HEK293T (cell line): ENCODE measurements around the gene RNF7.

ENCODE experiments used
- CTCF ChIA-PET: fragments of 350-600 bp; formaldehyde crosslinking; extraction: SDS; loops from one replicate; lab custom pipeline; 2021; ENCODE audit warnings: antibody characterized with exemption, inconsistent platforms; lab: Yijun Ruan, JAX
- POLR2A ChIA-PET: fragments of 350-600 bp; formaldehyde crosslinking; extraction: SDS; loops from one replicate; lab custom pipeline; 2020; ENCODE audit warnings: antibody characterized with exemption, inconsistent platforms; lab: Yijun Ruan, JAX
- DNase-seq: peaks from one replicate; pipeline ENCODE4 v3.0.0; 2012; ENCODE audit warnings: mixed read lengths; ENCODE audit errors: extremely low spot score
- ARNT ChIP-seq: fragments of 450-650 bp; IDR thresholded peaks from 2 replicates; pipeline ENCODE4 v1.6.1; 2017; ENCODE audit warnings: mild to moderate bottlenecking
- BHLHE40 ChIP-seq: fragments of 450-650 bp; IDR thresholded peaks from 2 replicates; pipeline ENCODE4 v1.6.1; 2016; ENCODE audit warnings: mild to moderate bottlenecking, moderate library complexity, borderline replicate concordance
- CTBP1 ChIP-seq: fragments of 450-650 bp; IDR thresholded peaks from 2 replicates; pipeline ENCODE4 v1.6.1; 2016; ENCODE audit warnings: borderline replicate concordance
- ELF4 ChIP-seq: fragments of 450-650 bp; IDR thresholded peaks from 2 replicates; pipeline ENCODE4 v1.6.1; 2017; ENCODE audit warnings: antibody characterized with exemption
- FOXA1 ChIP-seq: fragments of 450-650 bp; IDR thresholded peaks from 2 replicates; pipeline ENCODE4 v1.6.1; 2016; ENCODE audit warnings: mild to moderate bottlenecking
- FOXK2 ChIP-seq: fragments of 450-650 bp; IDR thresholded peaks from 2 replicates; pipeline ENCODE4 v1.6.1; 2016; ENCODE audit warnings: mild to moderate bottlenecking
- FOXM1 ChIP-seq: fragments of 450-650 bp; IDR thresholded peaks from 2 replicates; pipeline ENCODE4 v1.6.1; 2017; ENCODE audit warnings: mild to moderate bottlenecking, borderline replicate concordance
- HDGF ChIP-seq: fragments of 450-650 bp; IDR thresholded peaks from 2 replicates; pipeline ENCODE4 v1.6.1; 2017; ENCODE audit warnings: antibody characterized with exemption, borderline replicate concordance
- L3MBTL2 ChIP-seq: fragments of 450-650 bp; conservative IDR thresholded peaks from 2 replicates; pipeline ENCODE4 v1.6.1; 2016; ENCODE audit warnings: mild to moderate bottlenecking
- LEF1 ChIP-seq: fragments of 450-650 bp; IDR thresholded peaks from 2 replicates; pipeline ENCODE4 v1.6.1; 2017; ENCODE audit warnings: mild to moderate bottlenecking, borderline replicate concordance
- NFRKB ChIP-seq: fragments of 450-650 bp; IDR thresholded peaks from 2 replicates; pipeline ENCODE4 v1.6.1; 2016; ENCODE audit warnings: mild to moderate bottlenecking, moderate library complexity
- PKNOX1 ChIP-seq: fragments of 450-650 bp; IDR thresholded peaks from 2 replicates; pipeline ENCODE4 v1.6.1; 2016
- SP1 ChIP-seq: fragments of 450-650 bp; IDR thresholded peaks from 2 replicates; pipeline ENCODE4 v1.6.1; 2017
- SUZ12 ChIP-seq: fragments of 450-650 bp; IDR thresholded peaks from 2 replicates; pipeline ENCODE4 v1.6.1; 2016; ENCODE audit warnings: mild to moderate bottlenecking
- TARDBP ChIP-seq: fragments of 450-650 bp; IDR thresholded peaks from 2 replicates; pipeline ENCODE4 v1.6.1; 2016
- ZNF384 ChIP-seq: fragments of 450-650 bp; IDR thresholded peaks from 2 replicates; pipeline ENCODE4 v1.6.1; 2016

RNF7 gene

GRCh38 chr3:141723255-141723654 lies 14.8 kb upstream of the RNF7 start:
- POLR2A ChIA-PET, result interaction anchor here (0.5 kb wide), 1 partner anchor 155 kb away, joined by 3 read pairs; no protein-coding TSS in a partner anchor
- CTCF ChIA-PET, result interaction anchor here (0.6 to 1.0 kb wide), 3 partner anchors 10 to 27 kb away, joined by 3 to 5 read pairs (median 3); partner anchors contain the start of gene RNF7
- TF ChIP-seq NFRKB (no peak), L3MBTL2 (no peak), PKNOX1 (no peak), ARNT (no peak), BHLHE40 (no peak), HDGF (no peak), FOXM1 (no peak), ZNF384 (no peak), CTBP1 (no peak), FOXK2 (no peak), ELF4 (no peak), FOXA1 (no peak), SP1 (no peak)
- DNase-seq, result no peak

GRCh38 chr3:141724186-141724585 lies 13.9 kb upstream of the RNF7 start:
- ChIA-PET POLR2A (no interaction called here), CTCF (no interaction called here)
- TF ChIP-seq SUZ12 (no peak), LEF1 (no peak), ELF4 (no peak), FOXA1 (no peak), BHLHE40 (no peak), ARNT (no peak)
- no peak for DNase-seq

- TF ChIP-seq TARDBP (no peak), FOXA1 (no peak), ELF4 (no peak), LEF1 (no peak), L3MBTL2 (no peak), HDGF (no peak), SP1 (no peak), ZNF384 (no peak), NFRKB (no peak), PKNOX1 (no peak), BHLHE40 (no peak), FOXM1 (no peak), FOXK2 (no peak)
- ChIA-PET POLR2A (no interaction called here), CTCF (no interaction called here)
- no peak for DNase-seq
These were observed 13.1 kb upstream of the RNF7 start for GRCh38 chr3:141725036-141725435.

- DNase-seq, result no peak
- POLR2A ChIA-PET, result no interaction called here
- CTCF ChIA-PET, result no interaction called here
- TF ChIP-seq L3MBTL2 (no peak), ELF4 (no peak), FOXK2 (no peak), SUZ12 (no peak), CTBP1 (no peak), ZNF384 (no peak), LEF1 (no peak), HDGF (no peak), FOXM1 (no peak), PKNOX1 (no peak), BHLHE40 (no peak), ARNT (no peak), SP1 (no peak)
These were observed 11.6 kb upstream of the RNF7 start for GRCh38 chr3:141726483-141726882.

GRCh38 chr3:141728355-141728892 lies 9.7 kb upstream of the RNF7 start:
- TF ChIP-seq L3MBTL2 (no peak), LEF1 (no peak), BHLHE40 (no peak)
- no peak for DNase-seq
- ChIA-PET CTCF (no interaction called here), POLR2A (no interaction called here)

GRCh38 chr3:141729240-141729639 lies 8.9 kb upstream of the RNF7 start:
- no peak for DNase-seq
- CTCF ChIA-PET, result no interaction called here
- POLR2A ChIA-PET, result no interaction called here
- no peak for TF ChIP-seq TARDBP
- no peak for TF ChIP-seq FOXK2
- no peak for TF ChIP-seq ELF4
- no peak for TF ChIP-seq BHLHE40
- no peak for TF ChIP-seq CTBP1
- no peak for TF ChIP-seq PKNOX1
- no peak for TF ChIP-seq LEF1
- no peak for TF ChIP-seq FOXA1
- no peak for TF ChIP-seq FOXM1
